HEK293 (cell line): ENCODE results near the gene ADGRD1.

Source experiments
- CTCF ChIA-PET: fragments of 350-600 bp; formaldehyde crosslinking; extraction: SDS; loops from one replicate; lab custom pipeline; 2021; ENCODE audit warnings: antibody characterized with exemption; lab: Yijun Ruan, JAX
- POLR2A ChIA-PET: fragments of 300-600 bp; formaldehyde crosslinking; extraction: SDS; loops from one replicate; lab custom pipeline; 2020; ENCODE audit warnings: antibody characterized with exemption, inconsistent platforms; lab: Yijun Ruan, JAX
- H3K27ac ChIP-seq: fragments of 200-500 bp; sonication (Bioruptor generic); 2 replicates; pipeline ENCODE4 v1.5.1; 2014; ENCODE audit warnings: low read depth, low read length, control low read depth, inconsistent platforms; ENCODE audit errors: extremely low read depth
- H3K36me3 ChIP-seq, 2 experiments: fragments of 200-500 bp in 1 of 2; sonication (Bioruptor generic) in 1 of 2; 1 replicate in 1 of 2; 2 replicates in 1 of 2; pipeline ENCODE4 v1.5.1; 2014 to 2017; ENCODE audit warnings: inconsistent platforms in 2 of 2, low read length in 2 of 2; ENCODE audit not compliant: control insufficient read depth in 2 of 2, insufficient read depth in 1 of 2
- H3K4me1 ChIP-seq: fragments of 200-500 bp; sonication (Bioruptor generic); 2 replicates; pipeline ENCODE4 v1.5.1; 2014; ENCODE audit warnings: mild to moderate bottlenecking, low read length, inconsistent platforms; ENCODE audit not compliant: control insufficient read depth, insufficient read depth
- H3K4me3 ChIP-seq: 2 replicates; pipeline ENCODE4 v1.5.1; 2011; ENCODE audit warnings: low read depth, mild to moderate bottlenecking, control low read depth, low read length, moderate library complexity
- H3K9me3 ChIP-seq: fragments of 200-500 bp; sonication (Bioruptor generic); 2 replicates; pipeline ENCODE4 v1.5.1; 2014; ENCODE audit warnings: low read depth, low read length, inconsistent platforms; ENCODE audit not compliant: control insufficient read depth, insufficient read depth
- ATF2 ChIP-seq: fragments of 450-650 bp; formaldehyde crosslinking; IDR thresholded peaks from 2 replicates; pipeline ENCODE4 v1.5.1; 2016; ENCODE audit warnings: missing biosample characterization, missing genetic modification characterization, low read depth
- KLF16 ChIP-seq: fragments of 450-650 bp; formaldehyde crosslinking; IDR thresholded peaks from 2 replicates; pipeline ENCODE4 v1.5.1; 2017; ENCODE audit warnings: missing biosample characterization, missing genetic modification characterization
- REST ChIP-seq: fragments of 450-650 bp; formaldehyde crosslinking; IDR thresholded peaks from 2 replicates; pipeline ENCODE4 v1.5.1; 2016; ENCODE audit warnings: missing biosample characterization, missing genetic modification characterization
- SALL2 ChIP-seq: fragments of 450-650 bp; formaldehyde crosslinking; IDR thresholded peaks from 2 replicates; pipeline ENCODE4 v1.5.0; 2017; ENCODE audit warnings: missing biosample characterization, mild to moderate bottlenecking, missing genetic modification characterization, borderline replicate concordance
- YY1 ChIP-seq: fragments of 450-650 bp; formaldehyde crosslinking; IDR thresholded peaks from 2 replicates; pipeline ENCODE4 v1.5.1; 2018; ENCODE audit warnings: missing biosample characterization, missing genetic modification characterization
- ZBTB8A ChIP-seq: fragments of 450-650 bp; formaldehyde crosslinking; IDR thresholded peaks from 2 replicates; pipeline ENCODE4 v1.5.1; 2016; ENCODE audit warnings: missing biosample characterization, missing genetic modification characterization
- ZNF26 ChIP-seq: fragments of 450-650 bp; formaldehyde crosslinking; IDR thresholded peaks from 2 replicates; pipeline ENCODE4 v1.5.1; 2016; ENCODE audit warnings: missing biosample characterization, missing genetic modification characterization
- ZNF266 ChIP-seq: fragments of 450-650 bp; formaldehyde crosslinking; IDR thresholded peaks from 2 replicates; pipeline ENCODE4 v1.5.1; 2016; ENCODE audit warnings: missing biosample characterization, missing genetic modification characterization, low read depth
- ZNF423 ChIP-seq: fragments of 450-650 bp; formaldehyde crosslinking; IDR thresholded peaks from 2 replicates; pipeline ENCODE4 v1.5.1; 2016; ENCODE audit warnings: missing biosample characterization, missing genetic modification characterization
- ZNF514 ChIP-seq: fragments of 450-650 bp; formaldehyde crosslinking; IDR thresholded peaks from 2 replicates; pipeline ENCODE4 v1.5.1; 2016; ENCODE audit warnings: missing biosample characterization, missing genetic modification characterization
- ZNF529 ChIP-seq: fragments of 450-650 bp; formaldehyde crosslinking; IDR thresholded peaks from 2 replicates; pipeline ENCODE4 v1.5.1; 2017; ENCODE audit warnings: missing genetic modification characterization, missing biosample characterization; ENCODE audit not compliant: insufficient replicate concordance
- ZNF549 ChIP-seq: fragments of 450-650 bp; IDR thresholded peaks from 2 replicates; pipeline ENCODE4 v1.5.1; 2018; ENCODE audit warnings: missing biosample characterization, missing genetic modification characterization, mild to moderate bottlenecking, inconsistent platforms, moderate library complexity
- ZNF555 ChIP-seq: fragments of 450-650 bp; formaldehyde crosslinking; conservative IDR thresholded peaks from 2 replicates; pipeline ENCODE4 v1.5.1; 2017; ENCODE audit warnings: missing biosample characterization, mild to moderate bottlenecking, missing genetic modification characterization, inconsistent platforms
- ZNF580 ChIP-seq: fragments of 450-650 bp; formaldehyde crosslinking; IDR thresholded peaks from 2 replicates; pipeline ENCODE4 v1.5.1; 2016; ENCODE audit warnings: missing biosample characterization, missing genetic modification characterization
- ZNF623 ChIP-seq: fragments of 450-650 bp; formaldehyde crosslinking; IDR thresholded peaks from 2 replicates; pipeline ENCODE4 v1.5.1; 2016; ENCODE audit warnings: missing biosample characterization, missing genetic modification characterization
- ZNF664 ChIP-seq: fragments of 450-650 bp; formaldehyde crosslinking; IDR thresholded peaks from 2 replicates; pipeline ENCODE4 v1.5.1; 2016; ENCODE audit warnings: missing biosample characterization, missing genetic modification characterization
- ZNF777 ChIP-seq: fragments of 450-650 bp; formaldehyde crosslinking; IDR thresholded peaks from 2 replicates; pipeline ENCODE4 v1.5.1; 2017; ENCODE audit warnings: missing biosample characterization, missing genetic modification characterization, borderline replicate concordance
- ZNF843 ChIP-seq: fragments of 450-650 bp; formaldehyde crosslinking; IDR thresholded peaks from 2 replicates; pipeline ENCODE4 v1.5.1; 2016; ENCODE audit warnings: missing biosample characterization, missing genetic modification characterization
- TF ChIP-seq, protein P1 (sequence below): fragments of 450-650 bp; formaldehyde crosslinking; IDR thresholded peaks from 2 replicates; pipeline ENCODE4 v1.5.1; 2017; ENCODE audit warnings: missing biosample characterization, missing genetic modification characterization
- TF ChIP-seq, protein P2 (sequence below): fragments of 450-650 bp; formaldehyde crosslinking; IDR thresholded peaks from 2 replicates; pipeline ENCODE4 v1.5.1; 2016; ENCODE audit warnings: missing biosample characterization, missing genetic modification characterization
- TF ChIP-seq, protein P3 (sequence below): fragments of 450-650 bp; formaldehyde crosslinking; IDR thresholded peaks from 2 replicates; pipeline ENCODE4 v1.5.1; 2016; ENCODE audit warnings: missing biosample characterization, missing genetic modification characterization

ADGRD1 gene

GRCh38 chr12:131146173-131146675 lies 192.5 kb downstream of the ADGRD1 start:
- ChIA-PET CTCF (no interaction called here), POLR2A (no interaction called here)
- Histone ChIP-seq H3K27ac (no peak overlapping the region), H3K4me3 (no peak overlapping the region), H3K9me3 (no peaks in the 10 kb centered on the region), H3K4me1 (no peaks in the 10 kb centered on the region), H3K36me3 (no peaks in the 10 kb centered on the region)
- TF ChIP-seq ZNF549 (tag by site-specific recombination), result no peak
- no peak for TF ChIP-seq ATF2 (tag by site-specific recombination)
- TF ChIP-seq, protein P1, sequence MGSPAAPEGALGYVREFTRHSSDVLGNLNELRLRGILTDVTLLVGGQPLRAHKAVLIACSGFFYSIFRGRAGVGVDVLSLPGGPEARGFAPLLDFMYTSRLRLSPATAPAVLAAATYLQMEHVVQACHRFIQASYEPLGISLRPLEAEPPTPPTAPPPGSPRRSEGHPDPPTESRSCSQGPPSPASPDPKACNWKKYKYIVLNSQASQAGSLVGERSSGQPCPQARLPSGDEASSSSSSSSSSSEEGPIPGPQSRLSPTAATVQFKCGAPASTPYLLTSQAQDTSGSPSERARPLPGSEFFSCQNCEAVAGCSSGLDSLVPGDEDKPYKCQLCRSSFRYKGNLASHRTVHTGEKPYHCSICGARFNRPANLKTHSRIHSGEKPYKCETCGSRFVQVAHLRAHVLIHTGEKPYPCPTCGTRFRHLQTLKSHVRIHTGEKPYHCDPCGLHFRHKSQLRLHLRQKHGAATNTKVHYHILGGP (tag by site-specific recombination), result no peak
- TF ChIP-seq REST (tag by site-specific recombination), result no peak
- TF ChIP-seq ZNF266, result no peak
- no peak for TF ChIP-seq ZNF529 (tag by site-specific recombination)
- TF ChIP-seq ZNF26 (tag by site-specific recombination), result no peak
- TF ChIP-seq, protein P2, sequence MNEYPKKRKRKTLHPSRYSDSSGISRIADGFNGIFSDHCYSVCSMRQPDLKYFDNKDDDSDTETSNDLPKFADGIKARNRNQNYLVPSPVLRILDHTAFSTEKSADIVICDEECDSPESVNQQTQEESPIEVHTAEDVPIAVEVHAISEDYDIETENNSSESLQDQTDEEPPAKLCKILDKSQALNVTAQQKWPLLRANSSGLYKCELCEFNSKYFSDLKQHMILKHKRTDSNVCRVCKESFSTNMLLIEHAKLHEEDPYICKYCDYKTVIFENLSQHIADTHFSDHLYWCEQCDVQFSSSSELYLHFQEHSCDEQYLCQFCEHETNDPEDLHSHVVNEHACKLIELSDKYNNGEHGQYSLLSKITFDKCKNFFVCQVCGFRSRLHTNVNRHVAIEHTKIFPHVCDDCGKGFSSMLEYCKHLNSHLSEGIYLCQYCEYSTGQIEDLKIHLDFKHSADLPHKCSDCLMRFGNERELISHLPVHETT (tag by site-specific recombination), result no peak
- no peak for TF ChIP-seq ZNF777 (tag by site-specific recombination)
- no peak for TF ChIP-seq YY1 (tag by site-specific recombination)
- no peak for TF ChIP-seq ZNF623 (tag by site-specific recombination)
- TF ChIP-seq ZNF514, result no peak
- TF ChIP-seq ZNF555, result no peak
- no peak for TF ChIP-seq ZNF423 (tag by site-specific recombination)
- TF ChIP-seq ZNF843 (tag by site-specific recombination), result no peak

DNA sequence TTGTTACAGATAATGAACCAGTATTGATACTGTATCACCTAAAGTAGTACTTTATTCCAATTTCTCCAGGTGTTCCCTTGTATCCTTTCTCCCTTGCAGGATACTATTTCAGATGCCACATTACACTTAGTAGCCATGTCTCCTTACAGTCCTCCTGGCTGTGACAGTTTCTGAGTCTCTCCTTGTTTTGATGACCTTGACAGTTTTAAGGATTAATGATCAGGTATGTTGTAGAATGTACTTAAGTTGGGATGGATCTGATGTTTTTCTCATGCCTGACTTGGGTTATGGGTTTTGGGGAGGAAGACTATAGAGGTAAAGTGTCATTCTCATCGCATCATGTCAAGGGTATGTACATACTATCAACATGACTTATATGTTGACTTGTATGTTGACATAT lies 193.6 kb downstream of the ADGRD1 start:
- POLR2A ChIA-PET, result no interaction called here
- Histone ChIP-seq H3K4me3 (no peak overlapping the region), H3K4me1 (no peaks in the 10 kb centered on the region), H3K9me3 (no peaks in the 10 kb centered on the region), H3K36me3 (no peaks in the 10 kb centered on the region), H3K27ac (no peak overlapping the region)
- CTCF ChIA-PET, result interaction anchor here (1.3 kb wide), 1 partner anchor 15 kb away, joined by 5 read pairs; no protein-coding TSS in a partner anchor
- TF ChIP-seq ZNF580 (tag by site-specific recombination), result no peak
- no peak for TF ChIP-seq ZNF26 (tag by site-specific recombination)
- no peak for TF ChIP-seq ZBTB8A (tag by site-specific recombination)
- TF ChIP-seq ZNF664 (tag by site-specific recombination), result no peak
- TF ChIP-seq ZNF843 (tag by site-specific recombination), result no peak
- TF ChIP-seq KLF16 (tag by site-specific recombination), result no peak
- TF ChIP-seq, protein P3, sequence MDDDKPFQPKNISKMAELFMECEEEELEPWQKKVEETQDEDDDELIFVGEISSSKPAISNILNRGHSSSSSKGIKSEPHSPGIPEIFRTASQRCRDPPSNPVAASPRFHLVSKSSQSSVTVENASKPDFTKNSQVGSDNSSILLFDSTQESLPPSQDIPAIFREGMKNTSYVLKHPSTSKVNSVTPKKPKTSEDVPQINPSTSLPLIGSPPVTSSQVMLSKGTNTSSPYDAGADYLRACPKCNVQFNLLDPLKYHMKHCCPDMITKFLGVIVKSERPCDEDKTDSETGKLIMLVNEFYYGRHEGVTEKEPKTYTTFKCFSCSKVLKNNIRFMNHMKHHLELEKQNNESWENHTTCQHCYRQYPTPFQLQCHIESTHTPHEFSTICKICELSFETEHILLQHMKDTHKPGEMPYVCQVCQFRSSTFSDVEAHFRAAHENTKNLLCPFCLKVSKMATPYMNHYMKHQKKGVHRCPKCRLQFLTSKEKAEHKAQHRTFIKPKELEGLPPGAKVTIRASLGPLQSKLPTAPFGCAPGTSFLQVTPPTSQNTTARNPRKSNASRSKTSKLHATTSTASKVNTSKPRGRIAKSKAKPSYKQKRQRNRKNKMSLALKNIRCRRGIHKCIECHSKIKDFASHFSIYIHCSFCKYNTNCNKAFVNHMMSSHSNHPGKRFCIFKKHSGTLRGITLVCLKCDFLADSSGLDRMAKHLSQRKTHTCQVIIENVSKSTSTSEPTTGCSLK (tag by site-specific recombination), result no peak
- no peak for TF ChIP-seq SALL2 (tag by site-specific recombination)
